ENCODE results near the gene TMEM54.
A peak's percentile ranks its signal among the peaks of the same experiment; 100 is the strongest.

DNA sequence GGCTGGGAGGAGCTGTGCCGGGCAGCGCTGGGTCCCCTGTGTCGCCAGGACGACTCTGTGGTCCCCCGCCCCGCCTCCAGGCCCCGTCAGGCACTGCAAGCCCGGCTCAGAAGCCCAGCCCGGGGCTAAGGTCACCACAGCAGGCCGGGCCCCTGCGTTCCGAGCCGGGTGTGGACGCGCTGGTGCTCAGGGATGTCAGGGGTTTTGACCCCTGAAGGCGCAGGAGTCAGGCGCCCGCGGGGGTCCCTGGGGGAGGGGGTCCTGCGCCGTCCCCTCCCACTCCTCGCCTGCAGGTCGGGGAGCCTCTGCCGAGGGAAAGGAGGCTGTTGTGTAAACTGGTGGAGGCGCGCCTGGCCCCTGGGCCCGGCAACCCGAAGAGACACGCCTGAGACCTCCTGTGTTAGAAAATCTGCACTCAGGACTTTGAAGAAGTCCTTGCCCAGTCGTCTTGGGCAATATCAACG, 23.7 kb upstream of the TMEM54 start:
- TF ChIP-seq, protein P1, sequence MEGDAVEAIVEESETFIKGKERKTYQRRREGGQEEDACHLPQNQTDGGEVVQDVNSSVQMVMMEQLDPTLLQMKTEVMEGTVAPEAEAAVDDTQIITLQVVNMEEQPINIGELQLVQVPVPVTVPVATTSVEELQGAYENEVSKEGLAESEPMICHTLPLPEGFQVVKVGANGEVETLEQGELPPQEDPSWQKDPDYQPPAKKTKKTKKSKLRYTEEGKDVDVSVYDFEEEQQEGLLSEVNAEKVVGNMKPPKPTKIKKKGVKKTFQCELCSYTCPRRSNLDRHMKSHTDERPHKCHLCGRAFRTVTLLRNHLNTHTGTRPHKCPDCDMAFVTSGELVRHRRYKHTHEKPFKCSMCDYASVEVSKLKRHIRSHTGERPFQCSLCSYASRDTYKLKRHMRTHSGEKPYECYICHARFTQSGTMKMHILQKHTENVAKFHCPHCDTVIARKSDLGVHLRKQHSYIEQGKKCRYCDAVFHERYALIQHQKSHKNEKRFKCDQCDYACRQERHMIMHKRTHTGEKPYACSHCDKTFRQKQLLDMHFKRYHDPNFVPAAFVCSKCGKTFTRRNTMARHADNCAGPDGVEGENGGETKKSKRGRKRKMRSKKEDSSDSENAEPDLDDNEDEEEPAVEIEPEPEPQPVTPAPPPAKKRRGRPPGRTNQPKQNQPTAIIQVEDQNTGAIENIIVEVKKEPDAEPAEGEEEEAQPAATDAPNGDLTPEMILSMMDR (IDR thresholded peaks at IDR 0.05), result peak in 1 of 12 donors; percentile 15
- no peak for TF ChIP-seq POLR2A (IDR thresholded peaks at IDR 0.05)
